GM12878 (cell line): ENCODE data around the gene FILIP1L.

Experiments
- BHLHE40 ChIP-seq, 2 experiments: fragments of 450-650 bp in 1 of 2; IDR thresholded peaks; 2 replicates each; pipeline ENCODE4 v1.6.1; 2011 to 2017; ENCODE audit warnings: low read depth in 2 of 2, borderline replicate concordance in 1 of 2, improper control_type of control experiment in 1 of 2, low read length in 1 of 2, mild to moderate bottlenecking in 1 of 2
- CREB1 ChIP-seq: IDR thresholded peaks from 2 replicates; pipeline ENCODE4 v1.6.1; 2012; ENCODE audit warnings: low read depth, mild to moderate bottlenecking, inconsistent platforms
- CTCF ChIP-seq, 3 experiments: IDR thresholded peaks in 2 of 3; conservative IDR thresholded peaks in 1 of 3; 2 replicates each; pipeline ENCODE4 v1.5.1; 2011; ENCODE audit warnings: low read depth in 3 of 3, low read length in 3 of 3, mild to moderate bottlenecking in 3 of 3, control low read depth in 2 of 3, moderate library complexity in 2 of 3, inconsistent platforms in 1 of 3, mixed read lengths in 1 of 3; ENCODE audit not compliant: control insufficient read depth in 2 of 3, insufficient read depth in 1 of 3; ENCODE audit errors: extremely low read depth in 1 of 3
- EZH2 ChIP-seq: IDR thresholded peaks from 2 replicates; pipeline ENCODE4 v1.6.1; 2012; ENCODE audit warnings: low read depth, mild to moderate bottlenecking, control low read depth, inconsistent platforms, low read length, borderline replicate concordance; ENCODE audit not compliant: control insufficient read depth
- GABPA ChIP-seq: IDR thresholded peaks from 2 replicates; pipeline ENCODE4 v1.6.1; 2014; ENCODE audit warnings: antibody characterized with exemption, low read depth, mild to moderate bottlenecking, inconsistent platforms
- HSF1 ChIP-seq: fragments of 150-350 bp; IDR thresholded peaks from 2 replicates; pipeline ENCODE4 v1.6.1; 2014; ENCODE audit warnings: mild to moderate bottlenecking, low read depth, low read length
- MAX ChIP-seq: IDR thresholded peaks from 2 replicates; pipeline ENCODE4 v1.6.1; 2012; ENCODE audit warnings: low read depth, low read length, improper control_type of control experiment
- REST ChIP-seq: IDR thresholded peaks from 2 replicates; pipeline ENCODE4 v1.6.1; 2012; ENCODE audit warnings: mild to moderate bottlenecking, low read depth, low read length
- RFX5 ChIP-seq: IDR thresholded peaks from 2 replicates; pipeline ENCODE4 v1.6.1; 2011; ENCODE audit warnings: low read depth, low read length, improper control_type of control experiment
- TCF3 ChIP-seq: IDR thresholded peaks from 2 replicates; pipeline ENCODE4 v1.6.1; 2012; ENCODE audit warnings: low read depth, mild to moderate bottlenecking, low read length, borderline replicate concordance; ENCODE audit not compliant: insufficient read depth
- USF2 ChIP-seq: IDR thresholded peaks from 2 replicates; pipeline ENCODE4 v1.6.1; 2011; ENCODE audit warnings: low read depth, low read length, improper control_type of control experiment, borderline replicate concordance

- TF ChIP-seq USF2 (no peak), CTCF (IDR thresholded peaks at IDR 0.05 in 2 of 3, conservative IDR thresholded peaks at IDR 0.05 in 1 of 3; ENCODE audit: control insufficient read depth in 2 of 3, extremely low read depth in 1 of 3, insufficient read depth in 1 of 3, low read depth in 3 of 3, low read length in 3 of 3) (no peak), HSF1 (no peak), MAX (no peak), BHLHE40 (IDR thresholded peaks at IDR 0.05; ENCODE audit: borderline replicate concordance in 1 of 2, low read depth in 2 of 2, low read length in 1 of 2) (no peak), RFX5 (no peak), REST (no peak), CREB1 (no peak), TCF3 (no peak), GABPA (no peak), EZH2 (no peak)
These were observed 90.7 kb downstream of the FILIP1L start for GRCh38 chr3:100023595-100023994.
